Measurements from ENCODE around the gene EDAR.

The EDAR gene

GRCh38 chr2:109000738-109001137 is 11.7 kb upstream of the EDAR start:
- no peak for DNase-seq

GRCh38 chr2:108998911-108999310 is 9.9 kb upstream of the EDAR start:
- no peak for DNase-seq

GRCh38 chr2:108994178-108994577 is 5.2 kb upstream of the EDAR start:
- no peak for DNase-seq

GRCh38 chr2:108993095-108993937 is 4.3 kb upstream of the EDAR start:
- no peak for DNase-seq

GRCh38 chr2:108988076-108988795 is 784 bp downstream of the EDAR start:
- DNase-seq: no peak

GRCh38 chr2:108986916-108987510 is 2.0 kb downstream of the EDAR start:
- no peak for DNase-seq

GRCh38 chr2:108983610-108984009 is 5.4 kb downstream of the EDAR start:
- DNase-seq: no peak

- DNase-seq: no peak
Measured at GRCh38 chr2:108983061-108983460, 6.0 kb downstream of the EDAR start.

- no peak for DNase-seq
Measured at GRCh38 chr2:108982259-108982679, 6.8 kb downstream of the EDAR start.

GRCh38 chr2:108981846-108982245 is 7.2 kb downstream of the EDAR start:
- DNase-seq: no peak

GRCh38 chr2:108980076-108980475 is 8.9 kb downstream of the EDAR start:
- DNase-seq: no peak

GRCh38 chr2:108979461-108979860 is 9.6 kb downstream of the EDAR start:
- no peak for DNase-seq

- no peak for DNase-seq
Measured at GRCh38 chr2:108978709-108979111, 10.3 kb downstream of the EDAR start.

- no peak for DNase-seq
Measured at GRCh38 chr2:108975613-108976435, 13.2 kb downstream of the EDAR start.

GRCh38 chr2:108974674-108975073 is 14.3 kb downstream of the EDAR start:
- no peak for DNase-seq

- no peak for DNase-seq
Measured at GRCh38 chr2:108972663-108973062, 16.4 kb downstream of the EDAR start.

- DNase-seq: no peak
Measured at GRCh38 chr2:108971661-108972566, 17.1 kb downstream of the EDAR start.

- no peak for DNase-seq
Measured at GRCh38 chr2:108970369-108970768, 18.7 kb downstream of the EDAR start.

GRCh38 chr2:108969856-108970255 is 19.2 kb downstream of the EDAR start:
- no peak for DNase-seq

GRCh38 chr2:108968619-108969018 is 20.4 kb downstream of the EDAR start:
- DNase-seq: no peak

GRCh38 chr2:108967757-108968156 is 21.3 kb downstream of the EDAR start:
- DNase-seq: no peak

Data from activated T-cell treated with anti-CD3 and anti-CD28 coated beads for 4 hours (primary cell).